ENCODE results near the gene BMS1. TPM values are rescaled to one million over a fixed set of nuclear protein-coding genes. Genes with fewer than 3 reads are reported as not detected.
A peak's percentile ranks its signal among the peaks of the same experiment; 100 is the strongest.
"Not testable (repeated sequence)": the region's sequence is repeated elsewhere in the genome, so short reads cannot be mapped to it uniquely, and the experiment has no call there.

BMS1 gene, protein sequence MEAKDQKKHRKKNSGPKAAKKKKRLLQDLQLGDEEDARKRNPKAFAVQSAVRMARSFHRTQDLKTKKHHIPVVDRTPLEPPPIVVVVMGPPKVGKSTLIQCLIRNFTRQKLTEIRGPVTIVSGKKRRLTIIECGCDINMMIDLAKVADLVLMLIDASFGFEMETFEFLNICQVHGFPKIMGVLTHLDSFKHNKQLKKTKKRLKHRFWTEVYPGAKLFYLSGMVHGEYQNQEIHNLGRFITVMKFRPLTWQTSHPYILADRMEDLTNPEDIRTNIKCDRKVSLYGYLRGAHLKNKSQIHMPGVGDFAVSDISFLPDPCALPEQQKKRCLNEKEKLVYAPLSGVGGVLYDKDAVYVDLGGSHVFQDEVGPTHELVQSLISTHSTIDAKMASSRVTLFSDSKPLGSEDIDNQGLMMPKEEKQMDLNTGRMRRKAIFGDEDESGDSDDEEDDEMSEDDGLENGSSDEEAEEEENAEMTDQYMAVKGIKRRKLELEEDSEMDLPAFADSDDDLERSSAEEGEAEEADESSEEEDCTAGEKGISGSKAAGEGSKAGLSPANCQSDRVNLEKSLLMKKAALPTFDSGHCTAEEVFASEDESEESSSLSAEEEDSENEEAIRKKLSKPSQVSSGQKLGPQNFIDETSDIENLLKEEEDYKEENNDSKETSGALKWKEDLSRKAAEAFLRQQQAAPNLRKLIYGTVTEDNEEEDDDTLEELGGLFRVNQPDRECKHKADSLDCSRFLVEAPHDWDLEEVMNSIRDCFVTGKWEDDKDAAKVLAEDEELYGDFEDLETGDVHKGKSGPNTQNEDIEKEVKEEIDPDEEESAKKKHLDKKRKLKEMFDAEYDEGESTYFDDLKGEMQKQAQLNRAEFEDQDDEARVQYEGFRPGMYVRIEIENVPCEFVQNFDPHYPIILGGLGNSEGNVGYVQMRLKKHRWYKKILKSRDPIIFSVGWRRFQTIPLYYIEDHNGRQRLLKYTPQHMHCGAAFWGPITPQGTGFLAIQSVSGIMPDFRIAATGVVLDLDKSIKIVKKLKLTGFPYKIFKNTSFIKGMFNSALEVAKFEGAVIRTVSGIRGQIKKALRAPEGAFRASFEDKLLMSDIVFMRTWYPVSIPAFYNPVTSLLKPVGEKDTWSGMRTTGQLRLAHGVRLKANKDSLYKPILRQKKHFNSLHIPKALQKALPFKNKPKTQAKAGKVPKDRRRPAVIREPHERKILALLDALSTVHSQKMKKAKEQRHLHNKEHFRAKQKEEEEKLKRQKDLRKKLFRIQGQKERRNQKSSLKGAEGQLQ
- 10 to 100 TPM; 24.4 to 28.1 (median 26.5) TPM for polyA plus RNA-seq (ENCODE audit: insufficient read length in 3 of 3)

DNA sequence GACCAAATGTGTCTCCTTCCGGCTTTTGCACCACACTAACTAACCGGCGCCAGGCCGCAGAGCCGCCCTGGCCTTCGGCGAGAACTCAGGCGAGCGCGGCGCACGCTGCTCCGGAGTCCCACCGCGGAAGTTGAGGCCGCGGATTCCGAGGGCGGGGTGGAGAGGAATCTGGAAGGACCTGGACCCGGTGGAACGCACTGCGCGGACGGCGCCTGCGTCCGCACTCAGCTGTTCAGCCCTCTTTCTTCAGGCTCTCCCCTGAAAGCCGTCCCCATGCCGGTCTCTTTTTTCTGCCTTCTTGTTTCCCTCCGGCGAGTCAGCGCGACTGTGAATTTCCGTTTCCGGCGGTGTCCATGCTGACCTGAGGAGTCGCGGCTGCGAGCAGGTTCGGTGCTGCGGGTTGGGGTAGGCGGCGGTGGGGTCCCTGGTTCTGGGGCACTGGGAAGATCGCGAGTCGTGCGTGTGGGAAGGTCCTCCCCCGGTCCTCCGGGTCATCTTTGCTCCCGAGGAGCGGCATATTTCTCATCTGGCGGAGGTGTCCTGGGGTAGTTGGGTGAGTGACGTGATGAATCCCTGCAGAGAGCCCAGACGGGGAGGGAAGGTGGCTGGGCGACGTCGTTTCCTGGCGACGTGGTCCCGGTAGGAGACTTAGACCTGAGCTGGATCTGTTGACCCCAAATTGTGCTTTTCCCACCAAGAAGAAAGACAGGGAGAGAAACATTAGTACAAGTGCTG, at the start of gene BMS1:
TSS of gene BMS1 (plus strand) at position 350 of the 735 bp plus-strand sequence. CDS start 1,600 bp downstream, outside the sequence.
- DNase-seq (ENCODE audit: low read depth in 3 of 3, low spot score in 2 of 3) = peak; percentile 90 to 93 (median 92)

DNA sequence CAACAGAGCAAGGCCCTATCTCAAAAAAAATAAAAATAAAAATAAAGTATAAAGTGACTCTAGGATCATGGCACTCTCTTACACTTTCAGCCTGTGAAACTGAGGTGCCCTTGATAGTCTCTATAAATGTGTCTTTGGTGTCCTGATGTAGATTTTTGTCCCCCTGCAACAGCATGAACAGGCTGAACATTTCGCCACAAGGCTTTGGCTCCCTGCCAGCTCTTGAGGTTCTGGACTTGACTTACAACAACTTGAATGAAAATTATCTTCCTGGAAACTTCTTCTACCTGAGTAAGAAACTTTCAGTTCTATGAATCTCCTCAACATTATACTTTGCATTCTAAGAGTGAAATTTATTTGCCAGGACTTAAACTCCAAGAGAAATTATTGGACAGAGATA, 48.1 kb upstream of the BMS1 start:
- DNase-seq (ENCODE audit: low read depth in 3 of 3, low spot score in 2 of 3) = no peak

DNA sequence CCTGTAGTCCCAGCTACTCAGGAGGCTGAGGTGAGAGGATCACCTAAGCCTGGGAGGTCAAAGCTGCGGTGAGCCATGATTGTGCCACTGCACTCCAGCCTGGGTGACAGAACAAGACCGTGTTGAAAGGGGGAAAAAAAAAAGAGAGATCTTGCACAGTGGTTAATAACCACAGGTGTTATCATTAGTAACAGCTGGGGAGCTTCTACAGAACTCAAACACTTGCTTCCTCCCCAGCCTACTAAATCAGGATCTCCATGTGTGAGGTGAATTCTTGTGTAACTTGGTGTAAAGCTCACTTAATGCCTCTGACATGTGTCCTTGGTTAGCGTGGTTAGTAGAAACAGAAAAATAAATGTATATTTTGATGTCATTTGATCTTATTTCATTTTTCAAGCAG, 43.9 kb upstream of the BMS1 start:
- no peak for DNase-seq (ENCODE audit: low read depth in 3 of 3, low spot score in 2 of 3)

DNA sequence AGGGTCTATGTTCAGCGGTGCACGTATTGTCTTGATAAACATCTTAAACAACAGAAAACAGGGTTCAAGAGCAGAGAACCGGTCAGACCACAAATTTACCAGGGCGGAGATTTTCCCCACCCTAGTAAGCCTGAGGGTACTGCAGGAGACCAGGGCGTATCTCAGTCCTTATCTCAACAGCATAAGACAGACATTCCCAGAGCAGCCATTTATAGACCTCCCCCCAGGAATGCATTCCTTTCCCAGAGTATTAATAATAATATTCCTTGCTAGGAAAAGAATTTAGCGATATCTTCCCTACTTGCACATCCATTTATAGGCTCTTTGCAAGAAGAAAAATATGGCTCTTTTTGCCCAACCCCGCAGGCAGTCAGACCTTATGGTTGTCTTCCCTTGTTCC, 41.1 kb upstream of the BMS1 start:
- DNase-seq (ENCODE audit: low read depth in 3 of 3, low spot score in 2 of 3) = not testable (repeated sequence)

DNA sequence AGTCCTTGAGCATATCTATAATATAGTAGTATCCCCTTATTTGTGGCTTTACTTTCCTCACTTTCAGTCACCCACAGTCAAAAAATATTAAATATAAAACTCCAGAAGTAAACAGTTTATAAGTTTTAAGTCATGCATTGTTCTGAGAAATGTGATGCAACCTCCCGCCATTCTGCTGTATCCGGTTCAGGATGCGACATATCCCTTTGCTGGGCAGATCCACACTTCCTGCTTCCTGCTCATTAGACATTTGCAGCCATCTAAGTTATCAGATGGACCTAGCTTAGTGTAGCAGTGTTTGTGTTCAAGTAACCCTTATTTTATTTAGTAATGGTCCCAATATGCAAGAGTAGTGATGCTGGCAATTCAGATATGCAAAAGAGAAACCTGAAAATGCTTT, 38.9 kb upstream of the BMS1 start:
- DNase-seq (ENCODE audit: low read depth in 3 of 3, low spot score in 2 of 3) = no peak

DNA sequence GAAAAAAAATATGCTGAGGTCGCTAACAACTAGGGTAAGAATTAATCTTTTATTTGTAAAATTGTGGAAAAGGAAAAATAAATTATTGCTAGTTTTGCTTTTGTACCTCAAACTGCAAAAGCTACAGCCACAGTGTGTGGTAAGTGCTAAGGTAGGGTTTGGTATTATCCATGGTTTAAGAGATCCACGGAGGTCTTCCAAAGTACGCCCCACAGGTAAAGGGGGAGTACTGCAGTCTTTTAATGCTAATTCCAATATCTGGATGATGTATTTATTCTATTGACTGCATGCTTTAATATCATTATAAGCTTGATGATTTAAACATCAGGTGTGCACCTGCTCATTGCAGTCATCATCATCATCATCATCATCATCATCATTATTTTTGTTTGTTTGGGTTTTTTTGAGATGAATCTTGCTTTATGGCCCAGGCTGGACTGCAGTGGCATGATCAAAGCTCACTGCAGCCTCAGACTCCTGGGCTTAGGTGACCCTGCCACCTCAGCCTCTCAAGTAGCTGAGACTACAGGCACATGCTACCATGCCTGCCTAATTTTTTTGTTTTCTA, 38.4 kb upstream of the BMS1 start:
- no peak for DNase-seq (ENCODE audit: low read depth in 3 of 3, low spot score in 2 of 3)

DNA sequence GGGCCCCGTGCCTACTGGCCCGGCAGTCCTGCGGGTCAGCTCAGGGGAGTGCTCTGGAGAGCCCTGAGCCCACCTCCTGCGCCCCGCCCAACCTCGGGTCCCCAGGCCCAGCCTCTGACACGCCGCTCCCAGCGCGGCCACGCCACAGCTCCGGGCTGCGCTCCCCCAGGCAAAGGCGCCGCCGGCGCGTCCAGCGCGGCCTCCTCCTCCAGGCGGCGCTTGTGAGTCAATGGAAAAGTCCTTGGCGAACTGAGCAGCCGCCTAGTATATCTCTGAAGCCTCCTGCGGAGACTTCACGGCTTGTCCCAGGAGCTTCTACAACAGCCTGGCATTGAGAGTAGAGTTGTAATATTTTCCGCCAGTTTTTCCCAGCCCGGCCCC, 29.5 kb upstream of the BMS1 start:
- DNase-seq (ENCODE audit: low read depth in 3 of 3, low spot score in 2 of 3) = peak in 2 of 3 donors; percentile 41 to 45

DNA sequence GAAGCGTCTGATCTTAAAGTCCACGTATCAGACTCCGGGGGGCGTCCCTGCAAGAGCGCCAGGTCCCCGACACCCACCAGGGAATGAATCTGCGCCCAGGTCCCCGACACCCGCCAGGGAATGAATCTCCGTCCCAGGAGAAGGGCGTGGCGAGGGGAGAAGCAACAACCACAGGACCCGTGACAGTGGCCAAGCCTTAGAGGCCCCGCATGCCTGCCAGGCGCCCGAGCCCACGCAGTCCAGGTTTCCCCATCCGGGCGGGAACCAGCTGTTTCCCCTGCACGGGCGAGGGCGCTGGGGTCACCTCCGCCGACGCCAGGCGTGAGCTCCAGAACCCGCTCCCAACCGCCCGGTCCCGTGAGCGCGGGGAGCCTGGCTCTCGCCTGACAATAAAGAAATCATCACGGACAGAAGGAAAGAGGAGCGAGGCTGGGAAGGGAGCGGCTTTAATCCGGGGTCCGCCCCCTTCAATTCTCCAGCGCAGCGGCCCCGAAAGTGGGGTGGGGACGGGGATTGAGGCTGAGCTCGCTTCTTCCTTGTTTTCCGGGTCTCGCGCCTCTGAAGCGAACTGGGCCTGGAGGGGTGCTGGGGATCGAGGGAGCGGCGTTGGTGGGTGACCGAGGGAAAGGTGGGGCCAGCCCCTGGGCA, 29.0 kb upstream of the BMS1 start:
- no peak for DNase-seq (ENCODE audit: low read depth in 3 of 3, low spot score in 2 of 3)

DNA sequence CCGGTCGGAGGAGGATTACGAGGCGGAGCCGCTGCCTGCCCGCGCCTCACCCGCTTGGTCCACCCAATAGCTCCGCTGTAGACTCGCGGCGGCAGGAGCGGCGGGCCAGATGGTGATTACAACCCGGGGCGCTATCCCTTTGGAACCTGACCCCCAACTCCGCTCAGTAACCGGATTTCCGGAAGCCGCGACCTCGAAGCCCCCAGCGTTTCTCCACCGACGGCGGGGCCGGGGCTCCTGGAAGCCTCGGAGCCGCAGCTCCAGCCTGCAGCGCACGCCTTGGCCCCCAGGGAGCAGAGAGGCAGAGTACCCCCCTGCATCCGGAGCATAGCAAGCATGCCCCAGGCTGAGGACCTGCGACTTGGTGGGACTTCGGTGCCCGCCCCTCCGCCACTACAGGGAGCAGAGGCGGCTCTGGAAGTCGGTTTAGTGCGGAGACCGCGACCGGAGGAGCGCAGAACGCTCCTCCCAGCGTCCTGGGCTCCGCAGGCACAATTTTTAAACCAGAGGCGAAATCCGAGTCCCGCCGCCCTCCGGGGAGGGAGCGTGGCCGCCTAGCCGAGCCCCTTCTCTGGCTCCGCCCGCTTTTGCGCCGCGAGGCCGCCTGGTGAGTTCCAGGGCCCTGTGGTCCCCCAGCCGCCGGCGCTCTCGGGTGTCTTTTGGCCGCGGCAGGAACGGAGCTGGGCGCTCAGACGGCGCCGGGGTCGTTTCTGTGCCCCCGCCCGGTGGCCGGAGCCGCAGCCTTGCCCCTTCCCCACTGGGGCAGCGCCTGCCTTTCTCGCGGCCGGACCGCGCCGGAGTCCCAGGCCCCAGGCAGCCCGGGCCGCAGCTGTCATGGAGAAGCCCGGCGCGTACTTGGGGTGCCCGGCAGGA, 28.2 kb upstream of the BMS1 start:
- no peak for DNase-seq (ENCODE audit: low read depth in 3 of 3, low spot score in 2 of 3)

DNA sequence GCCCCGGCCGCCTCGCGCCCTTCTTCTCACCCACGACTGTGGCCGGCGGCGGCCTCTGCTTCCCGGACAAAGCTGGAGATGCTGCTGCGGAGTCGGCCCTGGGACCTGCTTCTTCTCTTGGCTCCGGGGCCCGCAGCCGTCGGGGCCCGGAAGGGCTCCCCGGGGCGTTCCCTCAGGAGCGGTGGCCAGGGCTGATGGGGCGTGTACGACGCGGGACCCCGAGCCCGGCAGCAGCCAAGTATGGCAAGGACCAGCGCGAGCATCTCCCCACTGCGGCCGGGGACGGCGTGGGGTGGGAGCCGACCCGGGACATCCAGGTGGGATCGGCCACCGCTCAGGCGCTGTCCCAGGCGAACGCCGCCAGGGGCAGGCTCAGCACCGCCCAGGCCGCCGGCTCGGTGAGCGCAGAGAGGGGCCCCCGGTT, 27.6 kb upstream of the BMS1 start:
- DNase-seq (ENCODE audit: low read depth in 3 of 3, low spot score in 2 of 3) = no peak

DNA sequence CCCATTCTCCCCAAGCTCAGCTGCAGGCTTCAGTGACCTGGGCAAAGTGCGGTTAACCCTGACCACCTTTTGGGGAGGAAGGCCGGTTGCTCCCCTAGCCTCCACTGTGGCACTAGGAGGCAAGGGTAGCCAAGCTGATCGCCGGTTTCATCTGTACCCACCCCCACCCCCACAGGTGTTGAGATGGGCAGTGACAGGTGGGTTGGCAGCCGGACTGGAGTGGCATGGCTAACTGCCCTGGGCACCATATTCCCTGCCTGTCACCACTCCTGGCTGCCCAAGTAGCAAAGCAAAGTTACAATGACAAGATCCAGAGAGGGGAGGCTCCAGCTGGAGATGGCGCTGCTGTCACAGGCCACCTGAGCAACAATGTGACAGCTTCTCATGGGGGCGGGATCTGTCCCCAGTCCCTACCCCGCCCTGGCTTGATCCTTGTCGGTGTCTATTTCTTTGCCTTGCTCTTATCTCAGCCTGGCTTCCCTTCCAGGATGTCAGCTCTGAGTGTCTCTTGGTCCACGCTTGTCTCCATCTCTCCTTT, 27.0 kb upstream of the BMS1 start:
- no peak for DNase-seq (ENCODE audit: low read depth in 3 of 3, low spot score in 2 of 3)

DNA sequence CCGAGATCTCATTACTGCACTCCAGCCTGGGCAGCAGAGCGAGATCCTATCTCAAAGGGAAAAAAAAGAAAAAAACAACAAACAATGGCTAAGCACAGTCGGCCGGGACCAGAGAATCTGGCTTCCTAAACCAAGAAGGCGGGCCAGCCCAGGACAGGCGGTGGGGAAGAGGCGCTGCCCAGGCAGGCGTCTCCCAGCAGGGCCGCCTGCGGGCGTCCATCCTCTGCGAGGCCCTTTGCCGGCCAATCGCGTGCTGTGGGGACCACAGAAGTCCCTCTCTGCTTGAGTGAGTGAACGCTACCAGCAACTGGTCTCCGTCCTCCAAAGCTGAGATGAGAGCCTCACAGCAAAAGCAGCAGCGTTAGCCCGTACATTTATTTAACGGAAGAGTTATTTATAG, 14.7 kb upstream of the BMS1 start:
- DNase-seq (ENCODE audit: low read depth in 3 of 3, low spot score in 2 of 3) = no peak

DNA sequence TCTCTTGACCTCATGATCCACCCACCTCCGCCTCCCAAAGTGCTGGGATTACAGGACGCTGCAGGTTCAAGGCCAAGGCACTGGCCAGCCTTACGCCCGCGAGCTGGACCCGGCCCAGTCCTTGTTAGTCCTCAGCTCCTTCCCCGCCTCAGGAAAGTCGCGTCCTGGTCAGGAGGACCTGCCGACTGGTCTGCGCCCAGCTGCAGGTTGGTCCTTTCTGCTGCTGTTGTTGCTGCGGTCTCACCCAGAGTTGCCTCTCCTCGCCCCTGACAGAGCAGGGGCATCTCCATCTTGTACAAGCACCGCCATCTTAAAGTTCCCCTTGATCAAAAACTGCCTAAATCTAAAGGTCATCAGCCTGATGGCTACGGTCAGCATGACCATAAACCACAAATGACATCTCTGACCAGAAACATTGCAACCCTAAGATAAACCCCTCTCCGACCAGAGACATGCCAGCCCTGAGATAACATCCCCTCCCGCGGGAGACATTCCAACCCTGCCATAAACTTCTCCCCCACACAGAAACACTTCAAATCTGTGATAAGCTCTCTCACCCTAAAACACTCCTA, 13.9 kb upstream of the BMS1 start:
- no peak for DNase-seq (ENCODE audit: low read depth in 3 of 3, low spot score in 2 of 3)

DNA sequence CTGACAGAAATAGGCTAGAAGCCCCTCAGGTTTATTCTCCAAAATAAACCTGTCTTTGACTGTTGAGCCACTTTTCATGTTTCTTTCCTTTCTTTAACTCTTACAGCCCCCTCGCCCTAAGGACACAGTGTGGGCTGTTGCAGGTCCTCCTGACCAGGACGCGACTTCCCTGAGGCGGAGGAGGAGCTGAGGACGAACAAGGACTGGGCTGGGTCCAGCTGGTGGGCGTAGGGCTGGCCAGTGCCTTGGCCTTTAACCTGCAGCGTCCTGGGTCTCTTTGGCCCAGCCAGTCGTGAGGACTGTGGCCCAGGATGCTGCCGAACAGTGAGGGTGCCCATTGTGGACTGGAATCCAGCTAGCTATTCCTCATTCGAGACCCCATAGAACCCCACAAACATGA, 13.4 kb upstream of the BMS1 start:
- no peak for DNase-seq (ENCODE audit: low read depth in 3 of 3, low spot score in 2 of 3)

DNA sequence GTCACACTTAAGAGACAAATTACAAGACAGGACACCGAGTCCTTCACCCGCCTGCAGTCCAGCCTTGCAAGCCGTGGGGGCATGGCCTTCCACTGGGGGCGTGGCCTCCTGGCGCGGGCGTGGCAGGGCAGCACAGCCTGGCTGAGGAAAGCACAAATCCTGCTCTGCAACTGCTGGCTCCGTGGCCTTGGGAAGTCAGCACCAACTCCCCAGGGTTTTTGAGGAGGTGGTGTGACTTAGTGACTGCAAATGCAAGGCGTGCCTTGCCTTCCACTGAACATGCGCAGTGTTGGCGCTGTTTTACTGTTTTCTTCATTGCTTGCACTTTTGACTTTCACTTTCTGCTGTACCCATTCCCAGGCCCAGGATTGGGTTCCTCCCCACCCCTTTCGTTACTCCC, 12.9 kb upstream of the BMS1 start:
- DNase-seq (ENCODE audit: low read depth in 3 of 3, low spot score in 2 of 3) = no peak

DNA sequence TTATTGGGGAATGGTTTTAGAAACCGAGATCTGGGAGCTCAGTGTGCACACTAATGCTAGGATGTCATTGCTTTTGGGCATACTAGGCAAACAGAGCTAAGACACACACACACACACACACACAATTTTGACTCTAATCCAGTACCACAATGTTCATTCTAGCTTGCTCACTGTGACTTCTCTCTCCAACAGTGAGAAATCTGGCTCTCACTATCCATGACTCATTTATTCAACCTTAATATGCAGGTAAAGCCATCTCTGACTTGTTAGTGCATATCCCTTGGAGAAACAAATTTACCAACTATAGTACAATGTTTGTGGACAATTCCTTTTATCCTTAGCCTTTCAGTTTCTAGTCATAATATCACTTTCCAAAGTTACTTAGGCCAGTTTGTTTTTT, 5.9 kb upstream of the BMS1 start:
- no peak for DNase-seq (ENCODE audit: low read depth in 3 of 3, low spot score in 2 of 3)

DNA sequence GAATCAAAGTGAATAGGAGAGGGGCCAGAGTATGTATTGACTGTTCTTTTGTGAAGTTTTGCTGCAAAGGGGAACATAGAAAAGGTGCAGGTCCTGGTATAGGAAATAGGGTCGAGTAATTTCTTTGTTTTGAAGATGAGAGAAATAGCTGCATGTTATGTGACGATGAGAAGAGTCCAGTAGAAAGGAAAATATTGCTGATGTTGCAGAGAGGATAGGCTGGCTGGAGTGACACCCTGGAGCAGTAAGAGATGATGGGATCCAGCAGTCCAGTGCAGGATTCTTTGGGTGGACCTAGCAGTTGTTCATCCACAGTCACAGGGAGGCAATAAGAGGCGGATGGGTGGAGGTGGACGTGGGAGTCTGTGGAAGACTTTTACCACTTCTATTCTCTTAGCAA, 2.1 kb upstream of the BMS1 start:
- no peak for DNase-seq (ENCODE audit: low read depth in 3 of 3, low spot score in 2 of 3)

All from right renal cortex interstitium (tissue), 3 donors.